ENCODE data around the gene NKAPD1.
"Not testable (repeated sequence)": the region's sequence is repeated elsewhere in the genome, so short reads cannot be mapped to it uniquely, and the experiment has no call there.

Gene NKAPD1

DNA sequence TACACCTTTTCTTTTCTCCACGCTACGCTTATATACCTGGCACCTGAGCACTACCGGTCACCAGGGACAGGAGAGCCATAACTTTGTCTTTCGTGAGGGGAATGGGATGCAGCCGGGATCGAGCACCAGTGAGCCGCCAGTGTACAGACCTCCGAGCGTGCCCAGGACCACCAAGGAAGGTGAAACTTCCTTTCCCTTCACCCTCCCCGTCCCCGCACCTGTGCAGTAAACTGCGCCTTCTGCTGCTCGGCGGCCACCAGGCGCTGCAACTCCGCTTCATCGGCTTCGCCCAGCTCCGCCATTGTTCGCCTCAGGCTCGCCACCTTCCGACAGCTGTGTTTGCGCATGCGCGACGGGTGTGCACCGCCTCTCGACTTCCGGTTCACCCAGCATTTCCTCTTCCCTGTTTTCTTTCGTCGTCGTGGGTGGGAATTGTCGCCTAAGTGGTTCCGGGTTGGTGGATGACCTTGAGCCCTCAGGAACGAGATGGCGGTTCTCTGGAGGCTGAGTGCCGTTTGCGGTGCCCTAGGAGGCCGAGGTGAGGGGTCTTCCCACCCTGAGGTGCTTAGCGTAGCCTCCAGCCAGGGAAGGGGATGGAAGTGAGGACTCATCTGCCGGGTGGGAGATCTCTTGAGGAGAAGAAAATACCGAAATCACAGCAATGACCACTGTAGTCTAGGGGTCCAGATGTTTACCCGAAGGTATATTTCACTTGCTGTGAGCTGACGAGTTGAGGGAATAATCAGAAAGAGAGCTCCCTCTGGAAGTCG, 12.5 kb downstream of the NKAPD1 start, which contains the start of the genes SDHD and TIMM8B:
SDHD (plus strand) TSS at position 452 of the 770 bp plus-strand sequence; CDS start at position 487, 35 bp downstream.
TIMM8B (minus strand) TSS at position 335 of the 770 bp plus-strand sequence; CDS start at position 302, 33 bp downstream.
- peak; percentile 95 for DNase-seq (ENCODE audit: low read depth)

DNA sequence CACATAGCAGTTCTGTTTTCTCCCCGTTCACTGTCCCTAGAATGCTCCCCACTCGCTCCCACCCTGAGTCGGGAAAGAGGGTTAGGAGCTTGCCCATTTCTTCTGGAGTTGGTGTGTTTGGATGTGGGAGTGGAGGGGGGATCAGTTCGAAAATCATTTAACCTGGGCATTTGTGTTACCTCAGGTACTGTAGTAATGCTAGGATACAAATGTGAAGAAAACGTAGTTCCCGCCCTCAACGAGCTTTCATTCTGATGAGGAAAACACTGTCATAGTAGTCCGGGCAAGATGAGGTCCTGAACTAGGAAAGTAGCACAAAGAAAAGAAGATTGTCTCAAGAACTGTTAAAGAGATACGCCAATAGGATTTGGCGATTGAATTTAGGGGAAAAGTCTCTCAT, 13.1 kb downstream of the NKAPD1 start:
- DNase-seq (ENCODE audit: low read depth): no peak

- not testable (repeated sequence) for DNase-seq (ENCODE audit: low read depth)
These were observed 21.2 kb downstream of the NKAPD1 start for GRCh38 chr11:112095302-112095701.

GRCh38 chr11:112096194-112096593, 22.1 kb downstream of the NKAPD1 start:
- DNase-seq (ENCODE audit: low read depth): no peak

GRCh38 chr11:112097734-112098528, 23.8 kb downstream of the NKAPD1 start:
- no peak for DNase-seq (ENCODE audit: low read depth)

DNA sequence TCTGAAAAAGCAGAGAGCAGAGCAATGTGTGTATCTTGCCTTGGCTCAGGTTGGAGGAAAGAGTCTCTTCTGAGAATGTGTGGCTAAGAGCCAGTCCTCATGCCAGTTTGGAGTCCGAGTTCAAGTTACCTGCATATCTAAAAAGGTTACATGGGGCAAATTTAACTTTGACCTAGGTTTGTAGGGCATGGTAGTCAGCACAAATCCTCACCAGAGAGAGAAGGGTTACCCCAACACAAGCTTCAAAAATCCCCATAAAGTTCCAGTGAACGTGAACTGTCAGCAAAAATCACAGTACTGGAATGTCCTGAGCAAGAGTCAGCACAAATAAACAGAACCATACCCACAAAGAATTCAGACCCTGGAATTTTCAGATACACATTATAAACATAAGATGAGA, 26.4 kb downstream of the NKAPD1 start:
- DNase-seq (ENCODE audit: low read depth): no peak

- DNase-seq (ENCODE audit: low read depth): no peak
These were observed 29.3 kb downstream of the NKAPD1 start for GRCh38 chr11:112103446-112103845.

GRCh38 chr11:112106070-112106469, 32.0 kb downstream of the NKAPD1 start:
- DNase-seq (ENCODE audit: low read depth): no peak

DNA sequence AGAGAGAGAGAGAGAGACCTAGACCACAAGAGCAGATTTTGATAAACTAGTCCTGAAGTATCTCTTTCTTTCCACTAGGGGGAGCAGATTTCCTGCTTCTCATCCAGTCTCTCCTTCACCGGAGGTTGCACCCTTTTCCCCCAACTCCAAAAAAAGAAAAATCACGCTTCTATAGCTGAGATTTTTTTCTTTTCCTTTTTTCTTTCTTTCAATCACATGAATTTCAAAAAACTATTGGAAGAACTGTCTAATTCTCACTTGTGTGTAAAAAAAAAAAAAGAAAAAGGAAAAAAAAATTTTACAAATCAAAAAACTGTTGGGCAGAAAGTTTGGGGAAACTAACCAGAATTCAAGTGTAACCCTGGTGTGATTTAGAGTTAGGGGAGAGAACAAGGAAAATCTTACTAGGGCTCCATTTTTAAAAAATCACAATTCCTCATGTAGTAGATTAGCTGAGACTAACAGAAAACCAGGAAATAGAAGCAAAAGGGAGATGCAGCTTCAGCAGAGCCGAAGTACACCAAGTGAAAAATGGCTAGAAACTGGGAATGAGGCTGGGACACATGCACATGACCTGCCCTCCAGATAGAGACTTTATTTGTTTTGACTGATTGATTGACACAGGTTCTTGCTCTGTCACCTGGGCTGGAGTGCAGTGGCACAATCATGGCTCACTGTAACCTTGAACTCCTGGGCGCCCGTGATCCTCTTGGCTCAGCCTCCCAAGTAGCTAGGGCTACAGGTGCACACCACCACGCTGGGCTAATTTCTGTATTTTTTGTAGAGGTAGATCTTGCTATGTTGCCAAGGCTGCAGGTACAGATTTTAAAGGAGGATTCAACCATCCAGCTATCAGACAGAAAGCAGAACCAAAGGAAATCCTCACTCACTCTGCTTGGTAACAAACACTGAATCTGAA, 39.7 kb downstream of the NKAPD1 start:
- DNase-seq (ENCODE audit: low read depth): peak; percentile 32

DNA sequence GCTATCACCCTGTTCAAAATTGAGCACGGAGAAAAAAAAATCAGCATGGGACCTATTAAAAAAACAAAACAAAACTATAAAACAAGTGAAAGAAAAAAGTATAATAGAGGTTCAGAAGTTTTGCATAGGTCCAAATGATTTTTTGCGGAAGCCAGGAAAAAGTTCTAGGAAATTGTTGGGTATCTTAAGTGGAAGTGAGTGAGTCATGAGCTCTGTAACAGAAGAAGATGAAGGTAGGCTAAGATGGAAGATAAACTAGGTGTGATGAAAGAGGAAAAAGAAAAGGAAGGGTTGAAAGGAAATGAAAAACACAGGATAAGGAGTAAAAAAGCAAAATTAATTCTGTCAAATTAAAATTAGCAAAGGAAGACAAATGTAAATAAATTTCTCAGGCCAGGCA, 40.4 kb downstream of the NKAPD1 start:
- DNase-seq (ENCODE audit: low read depth): no peak

DNA sequence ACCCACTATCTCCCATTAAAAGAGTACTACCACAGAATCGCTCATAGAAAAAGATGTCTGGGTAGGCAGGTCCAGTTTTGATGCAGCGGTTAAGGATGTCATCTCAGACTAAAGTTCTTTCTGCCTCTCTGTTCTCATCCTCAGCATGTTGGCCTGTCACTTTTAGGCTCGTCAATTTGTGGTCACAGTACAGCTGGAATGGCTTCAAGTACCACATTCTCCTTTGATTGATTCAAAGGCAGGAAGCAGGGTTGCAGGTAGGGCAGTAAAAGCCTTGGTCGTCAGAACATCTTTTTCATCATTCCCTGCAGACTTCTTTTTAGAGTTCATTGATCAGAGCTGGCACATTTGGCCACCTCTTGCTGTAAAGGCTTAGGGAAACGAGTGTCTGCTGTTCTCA, 41.3 kb downstream of the NKAPD1 start:
- no peak for DNase-seq (ENCODE audit: low read depth)

DNA sequence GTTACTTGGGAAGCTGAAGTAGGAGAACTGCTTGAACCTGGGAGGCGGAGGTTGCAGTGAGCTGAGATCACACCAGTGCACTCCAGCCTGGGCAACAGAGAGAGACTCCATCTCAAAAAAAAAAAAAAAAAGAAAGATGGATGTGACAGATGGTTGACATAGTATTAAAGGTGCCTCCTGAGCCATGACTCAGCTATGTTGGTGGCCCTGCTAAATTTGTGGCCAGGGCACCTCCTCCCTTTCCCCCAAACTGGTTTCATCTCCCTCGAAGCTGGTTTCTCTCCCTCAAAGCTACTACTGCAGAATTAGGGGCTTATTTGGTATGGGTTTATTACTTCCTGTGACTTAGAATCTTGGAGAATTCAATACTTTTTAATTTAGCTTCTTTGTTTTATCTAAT, 44.1 kb downstream of the NKAPD1 start:
- no peak for DNase-seq (ENCODE audit: low read depth)

- no peak for DNase-seq (ENCODE audit: low read depth)
These were observed 48.0 kb downstream of the NKAPD1 start for GRCh38 chr11:112121981-112122615.

DNA sequence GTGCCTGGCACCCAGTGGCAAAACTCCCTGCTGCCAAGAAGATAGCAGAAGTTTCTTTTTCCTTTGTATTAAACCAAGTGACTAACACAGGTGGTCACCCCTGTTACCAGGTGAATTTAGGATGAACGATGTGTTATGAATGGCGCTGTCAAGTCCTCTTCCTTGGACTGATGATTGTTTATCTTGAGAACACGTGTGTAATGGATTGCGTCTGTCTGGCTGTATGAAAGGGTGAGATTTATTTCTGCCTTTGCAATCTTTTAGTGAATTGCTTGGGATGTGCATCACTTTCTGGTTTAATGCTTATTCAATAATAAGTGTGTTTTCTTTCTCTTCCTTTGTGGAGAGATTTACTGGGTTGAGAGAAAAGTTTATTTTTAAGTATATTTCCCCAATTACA, 49.0 kb downstream of the NKAPD1 start:
- no peak for DNase-seq (ENCODE audit: low read depth)

DNA sequence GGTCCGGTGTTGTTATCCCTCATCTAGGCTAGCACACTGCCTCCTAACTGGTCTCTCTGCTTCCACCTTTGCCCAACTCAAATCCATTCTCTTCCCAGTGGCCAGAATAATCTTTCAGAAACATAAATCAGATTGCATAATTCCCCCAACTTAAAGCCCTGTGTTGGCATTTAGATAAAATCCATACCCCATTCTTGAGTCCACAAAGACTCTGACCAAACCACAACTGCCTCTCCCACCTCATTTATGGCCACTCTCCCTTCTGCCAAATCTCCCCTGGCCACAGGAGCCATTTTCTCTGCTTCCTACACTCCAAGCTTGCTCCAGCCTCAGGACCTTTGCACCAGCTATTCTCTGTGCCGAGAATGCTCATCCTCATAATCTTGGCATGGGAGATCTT, 53.0 kb downstream of the NKAPD1 start:
- DNase-seq (ENCODE audit: low read depth): no peak

GRCh38 chr11:112128483-112129121, 54.5 kb downstream of the NKAPD1 start:
- peak; percentile 12 for DNase-seq (ENCODE audit: low read depth)

DNA sequence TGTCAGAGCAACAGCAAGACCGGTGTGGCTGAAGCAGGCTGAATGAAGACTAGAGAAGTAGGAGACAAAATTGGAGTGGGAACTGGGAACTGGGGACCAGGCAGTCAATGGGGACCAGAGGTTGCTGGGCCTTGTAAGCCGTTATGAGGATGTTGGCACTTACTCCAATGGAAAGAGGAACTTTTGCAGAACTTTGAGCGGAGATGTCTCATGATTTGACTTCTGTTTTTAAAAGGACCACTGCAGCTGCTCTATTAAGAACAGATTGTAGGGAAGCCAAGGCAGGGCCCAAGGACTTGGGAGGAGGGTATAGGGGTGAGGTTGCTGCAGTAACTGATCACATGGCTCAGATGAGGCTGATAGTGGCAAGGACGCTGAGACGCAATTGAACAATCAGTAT, 55.6 kb downstream of the NKAPD1 start:
- no peak for DNase-seq (ENCODE audit: low read depth)

- no peak for DNase-seq (ENCODE audit: low read depth)
These were observed 58.6 kb downstream of the NKAPD1 start for GRCh38 chr11:112132737-112133136.

DNA sequence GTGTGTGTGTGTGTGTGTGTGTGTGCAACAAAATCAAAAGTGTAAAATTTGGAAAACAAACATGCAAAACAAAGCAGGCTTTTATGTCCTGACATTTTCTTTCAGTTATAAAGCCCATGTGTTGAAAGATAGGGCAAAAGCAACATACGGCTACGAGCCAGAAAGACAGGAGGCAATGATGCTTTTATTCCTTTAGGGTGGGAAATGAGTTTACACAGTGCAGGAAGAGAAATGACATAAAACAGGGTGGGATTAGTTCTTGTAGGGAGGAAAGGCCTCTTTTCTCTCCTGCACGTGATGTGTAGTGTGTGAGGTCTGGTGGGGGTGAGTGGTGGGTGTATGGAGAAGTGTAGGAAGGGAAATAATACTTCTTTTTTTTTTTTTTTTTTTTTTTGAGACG, 60.4 kb downstream of the NKAPD1 start:
- DNase-seq (ENCODE audit: low read depth): no peak

Data from fibroblast of the conjunctiva (primary cell).